Coronary artery (tissue), 2 donors: ENCODE measurements around the gene ARHGEF33.

Source experiments
- DNase-seq: peaks from one replicate; pipeline ENCODE4 v3.0.0-alpha.2; 2017; ENCODE audit warnings: low spot score
- H3K27ac ChIP-seq, 2 donors: fragments of 200-600 bp; sonication (generic); one replicate each; pipeline ENCODE4 v1.5.1; 2016 to 2019
- H3K4me3 ChIP-seq: fragments of 200-600 bp; sonication (generic); 2 replicates; pipeline ENCODE4 v1.5.1; 2016; ENCODE audit warnings: mild to moderate bottlenecking, moderate library complexity
- TF ChIP-seq, protein P1 (sequence below): fragments of 200-600 bp; sonication (generic); IDR thresholded peaks from one replicate; pipeline ENCODE4 v1.5.1; 2019; ENCODE audit warnings: antibody characterized with exemption

Gene ARHGEF33

DNA sequence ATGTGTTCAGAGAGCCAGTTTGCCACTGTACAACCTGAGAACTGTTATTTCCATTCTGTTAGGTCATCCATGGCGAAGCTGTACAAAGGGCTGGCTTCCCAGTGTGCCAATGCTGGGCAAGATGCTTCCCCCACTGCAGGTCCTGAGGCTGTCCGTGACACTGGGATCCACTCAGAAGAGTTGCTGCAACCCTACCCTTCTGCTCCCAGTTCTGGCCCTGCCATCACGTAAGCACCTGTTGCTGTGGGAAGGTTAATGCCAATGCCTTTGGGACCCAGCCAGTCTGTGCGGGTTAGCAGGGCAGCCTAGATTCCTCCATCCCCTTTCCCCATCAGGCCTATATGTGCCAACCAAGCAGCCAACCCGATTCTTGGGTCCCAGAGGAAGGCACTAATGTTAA lies 68.3 kb downstream of the ARHGEF33 start:
- H3K27ac ChIP-seq, result no peak overlapping the region
- no peak for DNase-seq
- H3K4me3 ChIP-seq, result no peak overlapping the region
- TF ChIP-seq, protein P1, sequence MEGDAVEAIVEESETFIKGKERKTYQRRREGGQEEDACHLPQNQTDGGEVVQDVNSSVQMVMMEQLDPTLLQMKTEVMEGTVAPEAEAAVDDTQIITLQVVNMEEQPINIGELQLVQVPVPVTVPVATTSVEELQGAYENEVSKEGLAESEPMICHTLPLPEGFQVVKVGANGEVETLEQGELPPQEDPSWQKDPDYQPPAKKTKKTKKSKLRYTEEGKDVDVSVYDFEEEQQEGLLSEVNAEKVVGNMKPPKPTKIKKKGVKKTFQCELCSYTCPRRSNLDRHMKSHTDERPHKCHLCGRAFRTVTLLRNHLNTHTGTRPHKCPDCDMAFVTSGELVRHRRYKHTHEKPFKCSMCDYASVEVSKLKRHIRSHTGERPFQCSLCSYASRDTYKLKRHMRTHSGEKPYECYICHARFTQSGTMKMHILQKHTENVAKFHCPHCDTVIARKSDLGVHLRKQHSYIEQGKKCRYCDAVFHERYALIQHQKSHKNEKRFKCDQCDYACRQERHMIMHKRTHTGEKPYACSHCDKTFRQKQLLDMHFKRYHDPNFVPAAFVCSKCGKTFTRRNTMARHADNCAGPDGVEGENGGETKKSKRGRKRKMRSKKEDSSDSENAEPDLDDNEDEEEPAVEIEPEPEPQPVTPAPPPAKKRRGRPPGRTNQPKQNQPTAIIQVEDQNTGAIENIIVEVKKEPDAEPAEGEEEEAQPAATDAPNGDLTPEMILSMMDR, result no peak

DNA sequence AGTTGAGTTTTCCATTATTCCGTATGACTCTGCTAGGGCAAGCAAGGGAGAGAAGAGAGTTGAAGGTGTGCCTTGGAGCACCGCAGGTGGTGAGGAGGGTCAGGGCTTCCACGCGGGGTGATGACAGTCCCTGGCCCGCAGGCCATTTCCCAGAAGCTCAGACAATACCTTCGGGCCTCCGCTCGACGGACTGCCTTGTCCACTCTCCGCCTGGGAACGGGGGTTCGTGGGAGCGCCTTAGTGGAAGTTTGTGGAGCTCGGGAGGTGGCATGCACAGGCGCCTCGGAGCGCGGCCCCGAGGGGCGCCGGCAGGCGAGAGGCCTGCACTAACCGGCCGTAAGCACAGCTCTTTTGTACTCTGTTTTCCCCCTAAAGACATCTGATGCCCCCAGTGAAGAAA lies 69.8 kb downstream of the ARHGEF33 start:
- Histone ChIP-seq H3K4me3 (peak overlapping the region; percentile 68), H3K27ac (no peak overlapping the region)
- TF ChIP-seq, protein P1, result no peak
- no peak for DNase-seq

DNA sequence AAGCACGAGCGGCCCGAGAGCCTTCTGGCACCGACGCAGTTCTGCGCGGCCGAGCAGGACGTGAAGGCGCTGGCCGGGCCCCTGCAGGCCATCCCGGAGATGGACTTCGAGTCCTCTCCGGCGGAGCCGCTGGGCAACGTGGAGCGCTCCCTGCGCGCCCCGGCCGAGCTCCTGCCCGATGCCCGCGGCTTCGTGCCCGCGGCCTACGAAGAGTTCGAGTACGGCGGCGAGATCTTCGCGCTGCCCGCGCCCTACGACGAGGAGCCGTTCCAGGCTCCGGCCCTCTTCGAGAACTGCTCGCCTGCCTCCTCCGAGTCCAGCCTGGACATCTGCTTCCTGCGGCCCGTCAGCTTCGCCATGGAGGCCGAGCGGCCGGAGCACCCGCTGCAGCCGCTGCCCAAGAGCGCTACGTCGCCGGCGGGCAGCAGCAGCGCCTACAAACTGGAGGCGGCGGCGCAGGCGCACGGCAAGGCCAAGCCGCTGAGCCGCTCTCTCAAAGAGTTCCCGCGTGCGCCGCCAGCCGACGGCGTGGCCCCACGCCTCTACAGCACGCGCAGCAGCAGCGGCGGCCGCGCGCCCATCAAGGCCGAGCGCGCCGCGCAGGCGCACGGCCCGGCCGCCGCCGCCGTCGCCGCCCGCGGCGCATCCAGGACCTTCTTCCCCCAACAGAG lies 70.4 kb downstream of the ARHGEF33 start:
- no peak for DNase-seq
- TF ChIP-seq, protein P1, result no peak
- Histone ChIP-seq H3K4me3 (peak overlapping the region; percentile 68), H3K27ac (peak overlapping the region in 1 of 2 donors; percentile 6)

DNA sequence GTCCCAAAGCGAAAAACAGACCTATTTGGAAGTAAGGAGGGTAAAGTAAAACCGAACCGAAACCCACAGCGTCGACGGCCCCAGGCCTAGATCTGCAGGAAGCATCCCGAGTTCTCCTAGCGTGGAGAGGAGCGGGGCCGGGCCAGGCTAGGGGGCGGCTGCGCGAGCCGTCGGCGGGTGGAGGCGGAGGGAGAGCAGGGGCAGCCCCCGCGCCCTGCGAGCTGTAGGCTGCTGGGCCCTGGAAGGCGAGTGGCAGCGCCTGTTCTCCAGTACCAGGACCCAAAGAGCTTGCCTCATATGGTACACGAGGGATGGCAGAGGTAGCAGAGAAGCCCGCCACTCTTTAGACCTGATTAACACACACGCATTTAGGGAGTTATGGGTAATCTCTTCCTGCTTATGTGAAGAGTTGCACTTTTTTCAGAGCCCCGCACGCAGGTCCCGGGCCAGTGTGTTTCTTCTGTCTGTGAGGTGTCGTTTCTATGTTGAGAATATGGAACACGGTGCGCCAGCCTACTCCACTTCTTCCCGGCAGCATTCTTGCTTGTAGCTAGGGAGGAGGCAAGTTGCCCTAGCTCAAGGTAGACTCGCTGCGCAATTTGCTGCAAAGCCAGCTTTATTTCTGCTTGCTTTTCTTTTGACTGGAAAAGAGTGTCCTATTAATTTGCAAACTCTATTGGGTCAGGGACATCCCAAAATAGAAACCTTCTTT lies 71.1 kb downstream of the ARHGEF33 start:
- Histone ChIP-seq H3K4me3 (peak overlapping the region; percentile 68), H3K27ac (no peak overlapping the region)
- no peak for DNase-seq
- TF ChIP-seq, protein P1, result no peak

DNA sequence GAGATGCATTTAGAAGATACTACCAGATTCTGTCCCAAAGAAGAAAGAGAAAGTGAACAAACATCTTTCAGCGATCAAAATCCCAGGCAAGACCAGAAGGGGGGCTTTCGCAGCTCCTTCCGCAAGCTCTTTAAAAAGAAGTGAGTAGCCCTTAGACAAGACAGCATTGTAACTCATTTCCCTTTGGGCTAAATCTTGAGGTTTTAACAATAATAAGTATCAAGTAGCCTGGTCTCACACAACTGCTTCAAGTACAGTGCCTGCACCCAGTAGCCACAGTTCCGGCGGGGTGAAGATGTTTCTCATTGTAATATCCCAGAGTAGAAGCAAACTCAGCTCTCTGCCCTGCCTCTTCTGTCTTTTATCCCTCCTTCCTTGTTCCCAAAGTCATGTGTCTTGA lies 76.3 kb downstream of the ARHGEF33 start:
- no peak overlapping the region for H3K4me3 ChIP-seq
- no peak for DNase-seq
- TF ChIP-seq, protein P1, result no peak
- H3K27ac ChIP-seq, result no peak overlapping the region

DNA sequence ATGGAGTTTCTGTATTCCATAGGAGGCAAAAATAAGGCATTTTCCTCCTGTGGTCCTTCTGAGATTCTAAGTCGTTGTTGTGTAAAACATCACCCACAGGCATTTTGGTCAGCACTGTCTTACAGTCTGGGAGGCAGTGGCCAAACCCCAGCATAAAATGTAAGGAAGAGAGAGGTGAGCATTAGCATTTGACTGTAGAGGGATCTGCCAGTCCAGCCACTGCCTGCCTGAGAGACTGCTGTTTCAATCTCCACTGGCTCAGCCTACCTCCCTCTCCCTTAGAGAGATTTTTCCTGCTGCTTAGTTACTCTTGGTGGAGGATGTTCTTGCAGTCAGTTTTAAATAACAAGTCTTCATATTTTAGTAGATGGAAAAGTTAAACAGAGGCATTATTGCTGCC lies 77.0 kb downstream of the ARHGEF33 start:
- TF ChIP-seq, protein P1, result no peak
- DNase-seq, result no peak
- H3K27ac ChIP-seq, result no peak overlapping the region
- no peak overlapping the region for H3K4me3 ChIP-seq

DNA sequence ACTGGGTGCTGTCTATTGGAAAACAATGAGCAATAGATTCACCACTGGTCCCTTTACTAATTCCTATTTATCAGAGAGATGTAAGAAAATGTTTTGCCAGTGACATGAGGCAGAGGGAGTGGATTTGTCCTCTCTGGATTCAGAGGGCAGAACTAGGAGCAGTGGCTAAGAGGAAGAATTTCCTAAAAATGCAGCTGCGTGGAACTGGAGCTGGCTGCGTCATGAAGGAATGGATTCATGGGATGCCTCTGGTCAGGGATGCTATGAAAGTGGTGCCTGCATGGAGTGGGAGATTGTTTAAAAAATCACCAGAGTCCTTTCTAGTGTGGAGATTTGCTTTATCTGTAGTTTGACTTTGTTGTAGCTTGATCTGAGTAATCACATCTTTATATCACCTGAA lies 78.3 kb downstream of the ARHGEF33 start:
- H3K27ac ChIP-seq, result no peak overlapping the region
- TF ChIP-seq, protein P1, result no peak
- no peak overlapping the region for H3K4me3 ChIP-seq
- DNase-seq, result no peak
